Dendritic cell treated with granulocyte-macrophage colony-stimulating factor and Interleukin-4, amounts not matched to agents 40 ng/mL and 50 ng/mL, for 4 days (primary cell): ENCODE data around the gene MAGEF1.

Source experiments
- H3K27ac Mint-ChIP-seq: one replicate; pipeline ENCODE4 v1.8.0; 2022; ENCODE audit warnings: mild to moderate bottlenecking, mixed read lengths
- H3K27me3 Mint-ChIP-seq: one replicate; pipeline ENCODE4 v1.8.0; 2022; ENCODE audit warnings: mild to moderate bottlenecking, mixed read lengths
- H3K36me3 Mint-ChIP-seq: one replicate; pipeline ENCODE4 v1.8.0; 2022; ENCODE audit warnings: low read depth, mixed read lengths
- H3K4me1 Mint-ChIP-seq: one replicate; pipeline ENCODE4 v1.8.0; 2022; ENCODE audit warnings: low read depth, mixed read lengths
- H3K4me3 Mint-ChIP-seq: one replicate; pipeline ENCODE4 v1.8.0; 2022; ENCODE audit warnings: mild to moderate bottlenecking, moderate library complexity, mixed read lengths
- H3K9me3 Mint-ChIP-seq: one replicate; pipeline ENCODE4 v1.8.0; 2022; ENCODE audit warnings: mixed read lengths
- intact Hi-C: fragments of 100-400 bp; cut with micrococcal nuclease; formaldehyde crosslinking; loops from one replicate; pipeline ENCODE4 v1.15.0; 2022

The MAGEF1 gene

DNA sequence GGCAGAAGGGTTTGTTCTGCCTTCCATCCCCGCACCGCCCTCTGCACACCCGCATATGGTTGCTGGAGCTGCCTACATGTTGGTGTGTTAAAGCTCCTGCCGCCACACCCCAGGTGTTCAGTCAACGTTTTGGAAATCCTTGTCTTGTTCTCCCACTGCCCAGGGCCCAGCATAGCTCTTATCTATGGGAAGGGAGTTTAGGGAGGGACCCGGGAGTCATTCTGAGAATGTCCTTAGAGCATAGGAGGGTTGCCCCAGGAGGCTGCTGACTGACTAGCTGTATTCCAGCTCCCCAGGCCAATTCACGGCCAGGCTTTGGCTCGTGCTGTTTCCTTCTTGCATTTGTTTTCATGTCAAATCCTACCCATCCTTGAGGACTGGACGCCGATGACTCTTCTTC, 46.8 kb downstream of the MAGEF1 start:
- intact Hi-C loops = no loop called here
- H3K36me3 Mint-ChIP-seq = no peaks in the 10 kb centered on the region
- H3K4me1 Mint-ChIP-seq = peaks cover 38% of the 10 kb centered on the region
- H3K4me3 Mint-ChIP-seq = no peak overlapping the region
- H3K9me3 Mint-ChIP-seq = no peaks in the 10 kb centered on the region
- H3K27me3 Mint-ChIP-seq = peaks cover 19% of the 10 kb centered on the region
- H3K27ac Mint-ChIP-seq = no peak overlapping the region

DNA sequence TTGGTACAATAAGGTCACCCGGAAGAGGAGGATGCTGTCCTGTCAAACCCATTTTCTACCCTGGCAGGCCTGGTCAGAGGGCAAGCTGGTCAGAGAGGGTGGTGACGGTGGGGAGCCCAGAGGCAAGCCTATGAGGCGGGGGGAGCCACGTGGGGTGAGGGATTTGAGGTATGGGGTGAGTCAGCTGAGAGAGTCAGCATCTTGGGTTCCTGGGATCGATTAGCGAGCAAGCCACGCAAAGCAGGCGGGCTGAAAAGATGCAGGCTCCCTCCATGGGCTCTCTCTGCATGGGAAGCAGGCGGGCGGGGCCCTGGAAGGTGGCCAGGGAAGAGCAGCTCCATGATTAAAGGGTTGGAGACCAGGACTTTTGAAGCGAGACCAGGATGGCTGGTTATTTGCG, 48.1 kb downstream of the MAGEF1 start:
- Mint-ChIP-seq H3K27me3 (peaks cover 22% of the 10 kb centered on the region), H3K36me3 (no peaks in the 10 kb centered on the region), H3K27ac (no peak overlapping the region), H3K4me3 (no peak overlapping the region), H3K4me1 (peaks cover 47% of the 10 kb centered on the region), H3K9me3 (no peaks in the 10 kb centered on the region)
- intact Hi-C loops = no loop called here

DNA sequence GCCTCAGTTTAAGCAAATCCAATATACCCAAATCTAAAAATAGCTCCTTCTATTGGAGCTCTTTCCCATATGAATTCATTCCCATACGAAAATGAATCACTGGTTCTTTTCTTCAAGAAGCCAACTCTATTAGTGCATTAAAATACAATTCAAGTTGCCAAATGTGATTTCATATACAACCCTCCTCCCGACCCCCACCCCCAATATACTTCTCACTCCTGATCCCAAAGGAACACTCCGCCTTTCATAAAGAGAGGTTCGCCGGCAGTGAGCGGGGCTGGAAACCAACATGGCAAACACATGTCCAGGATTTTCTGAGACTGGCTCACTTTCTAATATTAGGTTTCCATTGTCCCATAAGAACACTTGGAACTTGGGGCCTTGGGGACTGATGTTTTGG, 48.5 kb downstream of the MAGEF1 start:
- H3K27ac Mint-ChIP-seq = no peak overlapping the region
- H3K4me1 Mint-ChIP-seq = peaks cover 51% of the 10 kb centered on the region
- no peaks in the 10 kb centered on the region for H3K9me3 Mint-ChIP-seq
- H3K27me3 Mint-ChIP-seq = peaks cover 22% of the 10 kb centered on the region
- no peaks in the 10 kb centered on the region for H3K36me3 Mint-ChIP-seq
- H3K4me3 Mint-ChIP-seq = no peak overlapping the region
- intact Hi-C loops = no loop called here

DNA sequence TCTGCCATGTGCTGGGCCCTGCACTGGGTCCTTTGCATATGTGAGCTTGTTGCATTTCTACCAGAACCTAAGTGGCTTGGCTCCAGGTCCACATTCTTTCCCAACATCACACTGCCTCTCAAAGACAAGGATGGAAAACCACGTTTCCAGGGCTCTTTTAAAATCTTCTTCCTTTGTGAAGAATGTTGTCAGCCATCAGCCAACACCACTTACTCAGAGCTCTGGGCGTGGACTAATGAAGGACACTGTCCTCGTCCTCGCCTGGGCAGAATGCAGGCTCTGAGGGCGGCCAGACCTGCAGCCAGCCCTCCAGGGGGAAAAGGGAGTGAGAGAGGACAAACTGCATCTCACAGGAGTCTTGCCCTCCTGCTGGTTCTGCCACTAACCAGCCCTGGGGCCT, 49.7 kb downstream of the MAGEF1 start:
- Mint-ChIP-seq H3K27ac (no peak overlapping the region), H3K9me3 (no peaks in the 10 kb centered on the region), H3K4me1 (peaks cover 51% of the 10 kb centered on the region), H3K4me3 (no peak overlapping the region), H3K27me3 (peaks cover 22% of the 10 kb centered on the region), H3K36me3 (no peaks in the 10 kb centered on the region)
- intact Hi-C loops = no loop called here

DNA sequence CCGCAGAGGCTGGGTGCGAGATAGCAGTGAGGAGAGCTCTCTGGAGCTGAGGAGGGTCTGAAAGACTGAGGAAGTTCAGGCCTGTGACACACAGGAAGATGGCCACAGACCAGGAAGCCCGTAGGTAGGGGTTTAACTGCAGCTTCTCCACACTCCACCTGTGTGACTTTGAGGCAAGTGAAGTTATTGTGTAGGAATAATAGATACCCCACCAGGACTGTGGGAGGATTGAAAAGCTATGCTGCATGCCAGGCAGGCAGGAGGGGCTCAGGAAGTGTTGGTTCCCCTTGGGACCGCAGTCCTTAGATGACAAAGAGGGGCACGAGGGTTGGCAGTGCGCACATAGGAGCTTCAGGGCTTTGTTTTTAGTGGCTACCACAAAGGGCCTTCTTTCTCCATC, 50.9 kb downstream of the MAGEF1 start:
- Mint-ChIP-seq H3K27ac (no peak overlapping the region), H3K4me1 (peaks cover 44% of the 10 kb centered on the region), H3K4me3 (no peak overlapping the region), H3K27me3 (peaks cover 20% of the 10 kb centered on the region), H3K9me3 (no peaks in the 10 kb centered on the region), H3K36me3 (no peaks in the 10 kb centered on the region)
- intact Hi-C loops = no loop called here
